HepG2 (cell line): ENCODE measurements around the gene MYL4. TPM values are rescaled to one million over a fixed set of nuclear protein-coding genes. Genes with fewer than 3 reads are reported as not detected.
A peak's percentile ranks its signal among the peaks of the same experiment; 100 is the strongest.

Experiments used
- ATF6 ChIP-seq: sonication (generic); formaldehyde crosslinking; conservative IDR thresholded peaks from 2 replicates; pipeline ENCODE4 v1.4.0; 2020; ENCODE audit warnings: missing genetic modification reagents
- FLYWCH1 ChIP-seq: sonication (generic); formaldehyde crosslinking; IDR thresholded peaks from 2 replicates; pipeline ENCODE4 v1.8.1; 2023; ENCODE audit warnings: mild to moderate bottlenecking, missing genetic modification reagents
- HNRNPLL ChIP-seq: fragments of 200-400 bp; formaldehyde crosslinking; IDR thresholded peaks from 2 replicates; pipeline ENCODE4 v1.6.1; 2017; ENCODE audit warnings: mild to moderate bottlenecking, low read depth, low read length; ENCODE audit not compliant: poor library complexity, severe bottlenecking
- KIAA2018 ChIP-seq: sonication (generic); formaldehyde crosslinking; IDR thresholded peaks from 2 replicates; pipeline ENCODE4 v1.5.0; 2020; ENCODE audit warnings: mild to moderate bottlenecking, missing genetic modification reagents, borderline replicate concordance
- MBD4 ChIP-seq: IDR thresholded peaks from 2 replicates; pipeline ENCODE4 v1.6.1; 2012; ENCODE audit warnings: low read length, inconsistent platforms, borderline replicate concordance
- MNT ChIP-seq: fragments of 450-650 bp; IDR thresholded peaks from 2 replicates; pipeline ENCODE4 v1.6.1; 2016
- NR2C2 ChIP-seq: sonication (generic); formaldehyde crosslinking; IDR thresholded peaks from 2 replicates; pipeline ENCODE4 v1.4.0; 2020; ENCODE audit warnings: missing genetic modification reagents, mild to moderate bottlenecking, moderate library complexity, borderline replicate concordance
- PBX3 ChIP-seq: sonication (generic); formaldehyde crosslinking; IDR thresholded peaks from 2 replicates; pipeline ENCODE4 v1.8.1; 2023; ENCODE audit warnings: missing genetic modification reagents, inconsistent platforms, borderline replicate concordance
- SAP130 ChIP-seq: IDR thresholded peaks from 2 replicates; pipeline ENCODE4 v1.6.1; 2016; ENCODE audit warnings: low read depth
- ZNF101 ChIP-seq: sonication (generic); formaldehyde crosslinking; IDR thresholded peaks from 2 replicates; pipeline ENCODE4 v1.4.0; 2020; ENCODE audit warnings: mild to moderate bottlenecking, low read depth, missing genetic modification reagents, borderline replicate concordance
- ZNF281 ChIP-seq: sonication (generic); formaldehyde crosslinking; IDR thresholded peaks from 2 replicates; pipeline ENCODE4 v1.4.0; 2020; ENCODE audit warnings: missing genetic modification reagents, borderline replicate concordance
- ZNF772 ChIP-seq: sonication (generic); formaldehyde crosslinking; IDR thresholded peaks from 2 replicates; pipeline ENCODE4 v1.5.0; 2020; ENCODE audit warnings: mild to moderate bottlenecking, missing genetic modification reagents
- ZSCAN25 ChIP-seq: sonication (generic); formaldehyde crosslinking; IDR thresholded peaks from 2 replicates; pipeline ENCODE4 v1.8.0; 2022; ENCODE audit warnings: mild to moderate bottlenecking, missing genetic modification reagents
- polyA plus RNA-seq, 8 experiments: library from polyadenylated mRNA; depleted of rRNA in 3 of 8; stranded (reverse) in 7 of 8; unstranded in 1 of 8; fragments of >200 nt; fragmentation: Illumina TruSeq in 4 of 8; extraction: Trizol in 4 of 8; gene quantifications; 2 replicates each; pipeline versions ENCODE4 v1.2.1 to v1.2.3, GENCODE V29; 2011 to 2016; ENCODE audit warnings: low read depth in 4 of 8, missing spikeins in 1 of 8, mixed read lengths in 1 of 8; ENCODE audit not compliant: insufficient read depth in 1 of 8
- total RNA-seq, 5 experiments: library from RNA; depleted of rRNA; stranded (reverse); fragments of >200 nt; fragmentation: Illumina TruSeq; extraction: Trizol; gene quantifications; 2 replicates each; pipeline ENCODE4 v1.2.3, GENCODE V29; 2016; ENCODE audit warnings: low read depth in 1 of 5

MYL4 gene
- total and polyA plus RNA-seq, 2 of the 13 experiments (the other 11 are each of a cell fraction or from before 2014, with no cell fraction given): not detected

- no peak for TF ChIP-seq KIAA2018 (CRISPR knock-in tag)
- TF ChIP-seq PBX3 (CRISPR knock-in tag): no peak
- 0 out of 2 replicates have a peak, but pooled peaks have one; percentile 42 for TF ChIP-seq ZSCAN25 (CRISPR knock-in tag)
- TF ChIP-seq FLYWCH1 (CRISPR knock-in tag): no peak
- TF ChIP-seq ZNF281 (CRISPR knock-in tag): 0 out of 2 replicates have a peak, but pooled peaks have one; percentile 5
- no peak for TF ChIP-seq HNRNPLL
- peak; percentile 51 for TF ChIP-seq SAP130 (CRISPR knock-in tag)
- no peak for TF ChIP-seq MNT
- TF ChIP-seq ATF6 (CRISPR knock-in tag): 0 out of 2 replicates have a peak, but pooled peaks have one; percentile 61
- no peak for TF ChIP-seq MBD4
- TF ChIP-seq NR2C2 (CRISPR knock-in tag): no peak; the same call in 1 of the 2 replicates
- no peak for TF ChIP-seq ZNF772 (CRISPR knock-in tag)
- no peak for TF ChIP-seq ZNF101 (CRISPR knock-in tag)
Measured at GRCh38 chr17:47252209-47252608, 43.1 kb downstream of the MYL4 start (continued).
